ENCODE measurements around the gene DNAAF9. TPM values are rescaled to one million over a fixed set of nuclear protein-coding genes. Genes with fewer than 3 reads are reported as not detected.

The DNAAF9 gene
- total and polyA plus RNA-seq, 2 of the 8 experiments (the other 6 are each of a cell fraction or from before 2014, with no cell fraction given) = 2.6 to 5.7 TPM

DNA sequence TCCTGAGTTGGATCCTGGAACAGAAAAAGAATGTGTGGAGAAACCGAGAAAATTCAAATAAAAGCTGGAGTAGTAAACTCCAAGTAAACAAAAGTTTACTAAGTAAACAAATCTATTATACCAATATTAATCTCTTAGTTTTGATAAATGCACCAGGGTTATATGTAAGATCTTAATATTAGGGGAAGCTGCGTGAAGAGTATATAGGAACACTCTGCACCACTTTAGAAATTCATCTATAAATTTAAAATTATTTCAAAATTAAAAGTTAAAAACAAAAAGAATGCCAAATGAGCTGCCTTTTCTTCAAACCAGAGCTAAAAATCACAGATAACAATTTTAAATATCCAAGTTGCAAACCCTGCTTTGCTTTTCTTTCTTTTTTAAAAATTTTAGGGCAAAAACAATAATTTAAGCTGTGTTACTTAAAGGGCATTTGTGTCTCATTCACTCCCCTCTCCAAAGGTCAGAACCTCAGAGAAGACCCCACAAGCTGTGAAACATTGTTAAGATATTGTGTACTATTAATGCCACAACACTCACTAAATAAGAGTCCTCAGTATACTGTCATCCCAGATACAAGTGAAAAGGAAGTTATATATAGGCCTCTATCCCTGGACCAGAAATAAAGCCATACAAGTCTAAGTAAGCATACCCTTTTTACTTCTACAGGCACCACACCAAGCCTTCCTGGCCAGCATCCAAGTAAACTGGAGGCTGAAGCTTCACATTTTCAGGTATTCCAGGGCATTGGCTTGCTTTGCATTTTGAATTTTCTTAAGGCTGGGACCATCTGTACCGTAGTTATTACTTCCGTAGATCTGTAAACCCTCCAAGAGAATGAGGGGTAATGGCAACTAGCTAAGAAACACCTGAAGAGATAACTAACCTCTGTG, 7.0 kb downstream of the DNAAF9 start:
- Histone ChIP-seq H3K36me3 (ENCODE audit: control insufficient read depth in 2 of 4, insufficient read depth in 4 of 4, low read length in 3 of 4) (no peaks in the 10 kb centered on the region), H4K20me1 (replicated peaks in 1 of 2; ENCODE audit: control insufficient read depth in 1 of 2, insufficient read depth in 2 of 2, low read length in 2 of 2) (peaks cover 2 to 7% of the 10 kb centered on the region in 2 experiments), H3K23ac (ENCODE audit: insufficient read length) (no peak overlapping the region), H3K4ac (replicated peaks; ENCODE audit: insufficient read length, low read depth, low read length) (no peak overlapping the region), H3K4me3 (ENCODE audit: extremely low read depth in 1 of 4, insufficient read depth in 2 of 4, low read depth in 3 of 4, low read length in 4 of 4) (no peak overlapping the region), H3K9me3 (ENCODE audit: insufficient read depth in 2 of 2, low read depth in 1 of 2, low read length in 1 of 2) (no peaks in the 10 kb centered on the region), H3K56ac (replicated peaks; ENCODE audit: insufficient read length, low read depth, low read length) (no peak overlapping the region), H2BK20ac (ENCODE audit: low read length) (no peak overlapping the region), H2BK5ac (ENCODE audit: low read depth, low read length) (no peak overlapping the region), H4K8ac (ENCODE audit: extremely low read depth, insufficient read depth, low read length) (no peak overlapping the region), H2BK15ac (ENCODE audit: low read length) (no peak overlapping the region), H4K5ac (ENCODE audit: insufficient read length, low read depth, low read length) (no peak overlapping the region), H2BK12ac (ENCODE audit: low read depth, low read length) (no peak overlapping the region), H3K79me1 (ENCODE audit: low read depth, low read length) (no peaks in the 10 kb centered on the region; the same call in 1 of the 2 replicates), H2BK120ac (replicated peaks; ENCODE audit: low read depth, low read length) (no peak overlapping the region), H3K18ac (ENCODE audit: extremely low read depth, low read length) (no peak overlapping the region), H3K79me2 (ENCODE audit: control insufficient read depth in 1 of 2, insufficient read depth in 2 of 2, low read length in 2 of 2) (peaks cover 0 to 12% of the 10 kb centered on the region in 2 experiments; a peak in 2 of 4 replicates), H2AFZ (ENCODE audit: low read length) (no peak overlapping the region), H3K14ac (ENCODE audit: insufficient read length) (no peak overlapping the region), H3K27ac (ENCODE audit: low read depth, low read length) (no peak overlapping the region), H3K4me1 (replicated peaks in 1 of 4; ENCODE audit: control insufficient read depth in 3 of 4, insufficient read depth in 4 of 4, low read length in 3 of 4) (no peaks in the 10 kb centered on the region), H3K9ac (replicated peaks in 1 of 4; ENCODE audit: extremely low read depth in 1 of 4, low read depth in 3 of 4, low read length in 3 of 4) (no peak overlapping the region), H3K27me3 (replicated peaks in 1 of 4; ENCODE audit: control insufficient read depth in 3 of 4, extremely low read depth in 1 of 4, insufficient read depth in 3 of 4, low read length in 3 of 4) (no peaks in the 10 kb centered on the region), H3K23me2 (ENCODE audit: low read depth, low read length) (no peaks in the 10 kb centered on the region), H4K91ac (replicated peaks; ENCODE audit: insufficient read length, low read length) (no peak overlapping the region), H2AK5ac (ENCODE audit: low read depth, low read length) (no peak overlapping the region), H3K4me2 (ENCODE audit: insufficient read depth in 1 of 2, low read depth in 2 of 2, low read length in 2 of 2) (no peak overlapping the region)
- DNase-seq (ENCODE audit: low read depth in 1 of 2, low spot score in 2 of 2) (no peak), FAIRE-seq (no peak)
- ChIA-PET POLR2A (ENCODE audit: partially characterized antibody) (no interaction called here), CTCF (ENCODE audit: partially characterized antibody) (interaction anchor here (1.2 to 1.4 kb wide), 3 partner anchors 11 to 183 kb away, joined by 3 read pairs; no protein-coding TSS in a partner anchor)
- TF ChIP-seq SRF (IDR thresholded peaks at IDR 0.05; ENCODE audit: low read depth, low read length) = no peak
- no peak for TF ChIP-seq TEAD4 (IDR thresholded peaks at IDR 0.05; ENCODE audit: low read depth, low read length)
- WGBS, 2 experiments (ENCODE audit: extremely low coverage in 1 of 2, insufficient coverage in 1 of 2, insufficient read length in 1 of 2, insufficient replicate concordance in 2 of 2, low coverage in 1 of 2, low lambda C conversion rate in 2 of 2, missing lambda C conversion rate in 1 of 2) = 89% methylated on average over 4 of the region's 4 CpGs; no CpG with 5 or more reads in 1 of the 2 experiments
